GM23338 (cell line): Measurements from ENCODE around the gene ZDHHC11B. TPM values are rescaled to one million over a fixed set of nuclear protein-coding genes. Genes with fewer than 3 reads are reported as not detected.

ENCODE experiments used
- ATAC-seq: fragments of 200-7000 bp; cut with Tn5 transposase; 3 replicates; pipeline ENCODE4 v1.9.1; 2020
- DNase-seq: peaks from one replicate; pipeline ENCODE4 v3.0.0-alpha.2; 2015; ENCODE audit warnings: low spot score
- H2AFZ ChIP-seq: fragments of 200-600 bp; sonication (generic); 2 replicates; pipeline ENCODE4 v1.8.0; 2016; ENCODE audit warnings: antibody characterized with exemption, mild to moderate bottlenecking, moderate library complexity
- H3F3A ChIP-seq: fragments of 200-600 bp; sonication (generic); replicated peaks from 2 replicates; pipeline ENCODE4 v1.8.0; 2017; ENCODE audit warnings: antibody characterized with exemption, mixed run types, low read depth
- H3K27ac ChIP-seq: fragments of 200-600 bp; sonication (generic); 2 replicates; pipeline ENCODE4 v1.6.1; 2016; ENCODE audit warnings: low read depth
- H3K27me3 ChIP-seq: fragments of 200-600 bp; sonication (generic); 2 replicates; pipeline ENCODE4 v1.8.0; 2016; ENCODE audit warnings: mild to moderate bottlenecking, mixed run types, moderate library complexity; ENCODE audit not compliant: insufficient read depth
- H3K36me3 ChIP-seq: fragments of 200-600 bp; sonication (generic); 2 replicates; pipeline ENCODE4 v1.8.0; 2016; ENCODE audit warnings: mild to moderate bottlenecking; ENCODE audit not compliant: insufficient read depth
- H3K4me1 ChIP-seq: fragments of 200-600 bp; sonication (generic); 2 replicates; pipeline ENCODE4 v1.8.0; 2016; ENCODE audit warnings: mild to moderate bottlenecking, moderate library complexity; ENCODE audit not compliant: insufficient read depth
- H3K4me2 ChIP-seq: fragments of 200-600 bp; sonication (generic); 2 replicates; pipeline ENCODE4 v1.7.1; 2017; ENCODE audit warnings: mixed run types
- H3K4me3 ChIP-seq: fragments of 200-600 bp; sonication (generic); 2 replicates; pipeline ENCODE4 v1.6.1; 2016; ENCODE audit warnings: mixed run types
- H3K79me2 ChIP-seq: fragments of 200-600 bp; sonication (generic); replicated peaks from 2 replicates; pipeline ENCODE4 v1.8.0; 2017; ENCODE audit warnings: mild to moderate bottlenecking; ENCODE audit not compliant: insufficient read depth
- H3K9me2 ChIP-seq: fragments of 200-600 bp; sonication (generic); 2 replicates; pipeline ENCODE4 v1.8.0; 2017; ENCODE audit not compliant: insufficient read depth
- H4K20me1 ChIP-seq: fragments of 200-600 bp; sonication (generic); replicated peaks from 2 replicates; pipeline ENCODE4 v1.8.0; 2017; ENCODE audit warnings: mild to moderate bottlenecking; ENCODE audit not compliant: insufficient read depth
- H3K27ac Mint-ChIP-seq: 2 replicates; pipeline ENCODE4 v1.8.0; 2020; ENCODE audit warnings: inconsistent platforms, mild to moderate bottlenecking, moderate library complexity, mixed read lengths
- H3K27me3 Mint-ChIP-seq: 3 replicates; pipeline ENCODE4 v1.8.0; 2022; ENCODE audit warnings: low read depth, mild to moderate bottlenecking, moderate library complexity, mixed read lengths, inconsistent platforms; ENCODE audit not compliant: insufficient read depth, poor library complexity
- H3K36me3 Mint-ChIP-seq: 3 replicates; pipeline ENCODE4 v1.8.0; 2021; ENCODE audit warnings: low read depth, mild to moderate bottlenecking, inconsistent platforms, moderate library complexity, mixed read lengths
- H3K4me1 Mint-ChIP-seq: 3 replicates; pipeline ENCODE4 v1.8.0; 2020; ENCODE audit warnings: mild to moderate bottlenecking, inconsistent platforms, mixed read lengths
- H3K4me3 Mint-ChIP-seq: 3 replicates; pipeline ENCODE4 v1.8.0; 2021; ENCODE audit warnings: moderate library complexity, mild to moderate bottlenecking, inconsistent platforms, mixed read lengths
- H3K9me3 Mint-ChIP-seq: 3 replicates; pipeline ENCODE4 v1.8.0; 2020; ENCODE audit warnings: moderate library complexity, mild to moderate bottlenecking, inconsistent platforms, mixed read lengths
- CREB1 ChIP-seq: fragments of 250-450 bp; sonication (Bioruptor Pico); IDR thresholded peaks from 2 replicates; pipeline ENCODE4 v1.5.0; 2020; ENCODE audit warnings: low read depth, mild to moderate bottlenecking, moderate library complexity
- EZH2 ChIP-seq: fragments of 200-600 bp; sonication (generic); IDR thresholded peaks from one replicate; pipeline ENCODE4 v1.8.0; 2017; ENCODE audit warnings: antibody characterized with exemption, mild to moderate bottlenecking, low read depth; ENCODE audit not compliant: unreplicated experiment
- EZH2phosphoT487 ChIP-seq: fragments of 200-600 bp; sonication (generic); IDR thresholded peaks from one replicate; pipeline ENCODE4 v1.8.1; 2018; ENCODE audit warnings: antibody characterized with exemption; ENCODE audit not compliant: unreplicated experiment
- JUNB ChIP-seq: IDR thresholded peaks from one replicate; pipeline ENCODE4 v1.6.1; 2016; ENCODE audit warnings: antibody characterized with exemption; ENCODE audit not compliant: unreplicated experiment
- NANOG ChIP-seq: IDR thresholded peaks from 2 replicates; pipeline ENCODE4 v1.6.1; 2016; ENCODE audit warnings: antibody characterized with exemption, borderline replicate concordance
- POLR2AphosphoS5 ChIP-seq: IDR thresholded peaks from 2 replicates; pipeline ENCODE4 v1.6.1; 2016; ENCODE audit warnings: antibody characterized with exemption, low read depth
- STAT1 ChIP-seq: IDR thresholded peaks from one replicate; pipeline ENCODE4 v1.6.1; 2016; ENCODE audit warnings: antibody characterized with exemption; ENCODE audit not compliant: unreplicated experiment
- ZNF114 ChIP-seq: fragments of 250-450 bp; sonication (Bioruptor Pico); IDR thresholded peaks from 2 replicates; pipeline ENCODE4 v1.5.0; 2020; ENCODE audit warnings: mild to moderate bottlenecking, moderate library complexity
- polyA plus RNA-seq: library from polyadenylated mRNA; unstranded; fragments of >200 nt; fragmentation: Nextera tagmentation; extraction: Ambion mirVana; gene quantifications from 2 replicates; pipeline ENCODE4 v1.2.1, GENCODE V29; 2016
- total RNA-seq: library from RNA; depleted of rRNA; stranded (reverse); fragments of >200 nt; shearing (Covaris generic); gene quantifications from 2 replicates; pipeline ENCODE4 v1.2.3, GENCODE V29; 2014
- TF ChIP-seq, protein P1 (sequence below): IDR thresholded peaks from 2 replicates; pipeline ENCODE4 v1.6.1; 2016; ENCODE audit warnings: antibody characterized with exemption
- TF ChIP-seq, protein P2 (sequence below): IDR thresholded peaks from one replicate; pipeline ENCODE4 v1.6.1; 2018; ENCODE audit warnings: antibody characterized with exemption; ENCODE audit not compliant: unreplicated experiment
- TF ChIP-seq, protein P3 (sequence below), 2 experiments: fragments of 200-600 bp in 1 of 2; sonication (generic) in 1 of 2; conservative IDR thresholded peaks; 2 replicates each; pipeline versions ENCODE4 v1.5.1 to v1.6.1; 2016 to 2017; ENCODE audit warnings: antibody characterized with exemption in 2 of 2, low read depth in 2 of 2, mild to moderate bottlenecking in 2 of 2, moderate library complexity in 1 of 2
- TF ChIP-seq, protein P4 (sequence below): fragments of 250-450 bp; sonication (Bioruptor Pico); IDR thresholded peaks from 2 replicates; pipeline ENCODE4 v1.5.0; 2020; ENCODE audit warnings: mild to moderate bottlenecking, moderate library complexity

Gene ZDHHC11B
- total and polyA plus RNA-seq, 2 experiments from 2014 or later = 0.89 to 1.2 TPM

DNA sequence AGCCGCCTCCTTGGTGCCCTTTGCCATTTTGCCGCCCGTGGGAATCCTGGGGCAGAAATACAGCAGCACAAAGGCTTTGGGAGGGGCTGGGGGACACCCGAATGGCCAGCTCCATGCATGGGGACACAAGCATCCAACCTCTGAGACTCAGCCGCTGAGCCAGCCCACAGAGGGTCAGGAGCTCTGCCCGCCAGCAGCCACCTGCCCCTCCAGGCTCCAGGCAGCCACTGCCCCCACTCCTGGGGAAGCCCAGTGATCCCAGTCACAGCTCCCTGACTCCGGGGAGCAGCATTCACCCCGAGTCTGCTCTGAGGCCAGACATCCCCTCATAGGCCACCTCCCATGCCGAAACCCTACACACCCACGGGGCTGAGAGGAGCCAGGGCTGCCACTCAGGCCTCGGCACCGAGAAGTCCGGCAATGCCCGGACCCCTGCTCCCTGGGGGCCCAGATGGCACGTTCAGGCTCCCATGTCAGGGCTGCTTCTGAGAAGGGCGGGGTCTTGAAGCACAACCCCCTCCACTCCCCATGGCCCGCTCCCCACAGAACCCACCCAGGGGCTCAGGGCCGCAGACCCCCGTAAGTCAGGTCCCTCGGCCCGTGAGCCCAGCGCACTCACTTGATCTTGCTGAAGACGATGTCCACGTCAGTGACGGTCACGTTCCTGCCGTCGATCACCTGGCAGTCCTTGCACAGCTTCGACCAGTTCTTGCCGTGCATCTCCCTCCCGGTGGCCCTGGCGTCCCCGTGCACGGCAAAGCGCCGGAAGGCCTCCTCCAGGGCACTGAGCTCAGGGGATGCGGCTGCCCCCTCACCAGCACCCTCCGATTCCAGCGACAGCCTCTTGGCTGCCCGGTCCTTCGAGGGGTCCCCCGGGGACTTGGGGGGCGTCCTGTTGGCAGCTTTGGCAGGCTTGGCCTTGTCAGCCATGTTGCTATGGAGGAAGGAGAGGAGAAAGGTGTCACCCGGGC, 107.1 kb downstream of the ZDHHC11B start:
- no peak for ATAC-seq

More for the DNA sequence above, 107.1 kb downstream of the ZDHHC11B start:
- Histone ChIP-seq H3K27ac (no peak overlapping the region), H3K27me3 (0 out of 2 replicates have a peak, but pooled peaks cover 4% of the 10 kb centered on the region), H3K9me2 (no peaks in the 10 kb centered on the region), H3K36me3 (no peaks in the 10 kb centered on the region), H3K79me2 (no peaks in the 10 kb centered on the region), H3F3A (no peaks in the 10 kb centered on the region), H3K4me3 (no peak overlapping the region), H3K4me2 (no peak overlapping the region), H2AFZ (no peak overlapping the region), H3K4me1 (no peaks in the 10 kb centered on the region), H4K20me1 (no peaks in the 10 kb centered on the region)
- Mint-ChIP-seq H3K27me3 (peaks cover 20% of the 10 kb centered on the region), H3K4me1 (peaks cover 6% of the 10 kb centered on the region), H3K36me3 (no peaks in the 10 kb centered on the region; the same call in 2 of the 3 replicates), H3K27ac (no peak overlapping the region), H3K9me3 (peaks cover 2% of the 10 kb centered on the region; the same call in 1 of the 3 replicates), H3K4me3 (no peak overlapping the region)
- TF ChIP-seq, protein P1, sequence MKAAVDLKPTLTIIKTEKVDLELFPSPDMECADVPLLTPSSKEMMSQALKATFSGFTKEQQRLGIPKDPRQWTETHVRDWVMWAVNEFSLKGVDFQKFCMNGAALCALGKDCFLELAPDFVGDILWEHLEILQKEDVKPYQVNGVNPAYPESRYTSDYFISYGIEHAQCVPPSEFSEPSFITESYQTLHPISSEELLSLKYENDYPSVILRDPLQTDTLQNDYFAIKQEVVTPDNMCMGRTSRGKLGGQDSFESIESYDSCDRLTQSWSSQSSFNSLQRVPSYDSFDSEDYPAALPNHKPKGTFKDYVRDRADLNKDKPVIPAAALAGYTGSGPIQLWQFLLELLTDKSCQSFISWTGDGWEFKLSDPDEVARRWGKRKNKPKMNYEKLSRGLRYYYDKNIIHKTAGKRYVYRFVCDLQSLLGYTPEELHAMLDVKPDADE = no peak
- TF ChIP-seq EZH2 (no peak), CREB1 (CRISPR knock-in tag) (no peak), ZNF114 (CRISPR knock-in tag) (no peak), EZH2phosphoT487 (no peak), JUNB (no peak), NANOG (no peak), STAT1 (no peak), POLR2AphosphoS5 (no peak)
- TF ChIP-seq, protein P2, sequence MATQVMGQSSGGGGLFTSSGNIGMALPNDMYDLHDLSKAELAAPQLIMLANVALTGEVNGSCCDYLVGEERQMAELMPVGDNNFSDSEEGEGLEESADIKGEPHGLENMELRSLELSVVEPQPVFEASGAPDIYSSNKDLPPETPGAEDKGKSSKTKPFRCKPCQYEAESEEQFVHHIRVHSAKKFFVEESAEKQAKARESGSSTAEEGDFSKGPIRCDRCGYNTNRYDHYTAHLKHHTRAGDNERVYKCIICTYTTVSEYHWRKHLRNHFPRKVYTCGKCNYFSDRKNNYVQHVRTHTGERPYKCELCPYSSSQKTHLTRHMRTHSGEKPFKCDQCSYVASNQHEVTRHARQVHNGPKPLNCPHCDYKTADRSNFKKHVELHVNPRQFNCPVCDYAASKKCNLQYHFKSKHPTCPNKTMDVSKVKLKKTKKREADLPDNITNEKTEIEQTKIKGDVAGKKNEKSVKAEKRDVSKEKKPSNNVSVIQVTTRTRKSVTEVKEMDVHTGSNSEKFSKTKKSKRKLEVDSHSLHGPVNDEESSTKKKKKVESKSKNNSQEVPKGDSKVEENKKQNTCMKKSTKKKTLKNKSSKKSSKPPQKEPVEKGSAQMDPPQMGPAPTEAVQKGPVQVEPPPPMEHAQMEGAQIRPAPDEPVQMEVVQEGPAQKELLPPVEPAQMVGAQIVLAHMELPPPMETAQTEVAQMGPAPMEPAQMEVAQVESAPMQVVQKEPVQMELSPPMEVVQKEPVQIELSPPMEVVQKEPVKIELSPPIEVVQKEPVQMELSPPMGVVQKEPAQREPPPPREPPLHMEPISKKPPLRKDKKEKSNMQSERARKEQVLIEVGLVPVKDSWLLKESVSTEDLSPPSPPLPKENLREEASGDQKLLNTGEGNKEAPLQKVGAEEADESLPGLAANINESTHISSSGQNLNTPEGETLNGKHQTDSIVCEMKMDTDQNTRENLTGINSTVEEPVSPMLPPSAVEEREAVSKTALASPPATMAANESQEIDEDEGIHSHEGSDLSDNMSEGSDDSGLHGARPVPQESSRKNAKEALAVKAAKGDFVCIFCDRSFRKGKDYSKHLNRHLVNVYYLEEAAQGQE = no peak
- TF ChIP-seq, protein P3, sequence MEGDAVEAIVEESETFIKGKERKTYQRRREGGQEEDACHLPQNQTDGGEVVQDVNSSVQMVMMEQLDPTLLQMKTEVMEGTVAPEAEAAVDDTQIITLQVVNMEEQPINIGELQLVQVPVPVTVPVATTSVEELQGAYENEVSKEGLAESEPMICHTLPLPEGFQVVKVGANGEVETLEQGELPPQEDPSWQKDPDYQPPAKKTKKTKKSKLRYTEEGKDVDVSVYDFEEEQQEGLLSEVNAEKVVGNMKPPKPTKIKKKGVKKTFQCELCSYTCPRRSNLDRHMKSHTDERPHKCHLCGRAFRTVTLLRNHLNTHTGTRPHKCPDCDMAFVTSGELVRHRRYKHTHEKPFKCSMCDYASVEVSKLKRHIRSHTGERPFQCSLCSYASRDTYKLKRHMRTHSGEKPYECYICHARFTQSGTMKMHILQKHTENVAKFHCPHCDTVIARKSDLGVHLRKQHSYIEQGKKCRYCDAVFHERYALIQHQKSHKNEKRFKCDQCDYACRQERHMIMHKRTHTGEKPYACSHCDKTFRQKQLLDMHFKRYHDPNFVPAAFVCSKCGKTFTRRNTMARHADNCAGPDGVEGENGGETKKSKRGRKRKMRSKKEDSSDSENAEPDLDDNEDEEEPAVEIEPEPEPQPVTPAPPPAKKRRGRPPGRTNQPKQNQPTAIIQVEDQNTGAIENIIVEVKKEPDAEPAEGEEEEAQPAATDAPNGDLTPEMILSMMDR (conservative IDR thresholded peaks at IDR 0.05; ENCODE audit: low read depth in 2 of 2) = no peak
- TF ChIP-seq, protein P4, sequence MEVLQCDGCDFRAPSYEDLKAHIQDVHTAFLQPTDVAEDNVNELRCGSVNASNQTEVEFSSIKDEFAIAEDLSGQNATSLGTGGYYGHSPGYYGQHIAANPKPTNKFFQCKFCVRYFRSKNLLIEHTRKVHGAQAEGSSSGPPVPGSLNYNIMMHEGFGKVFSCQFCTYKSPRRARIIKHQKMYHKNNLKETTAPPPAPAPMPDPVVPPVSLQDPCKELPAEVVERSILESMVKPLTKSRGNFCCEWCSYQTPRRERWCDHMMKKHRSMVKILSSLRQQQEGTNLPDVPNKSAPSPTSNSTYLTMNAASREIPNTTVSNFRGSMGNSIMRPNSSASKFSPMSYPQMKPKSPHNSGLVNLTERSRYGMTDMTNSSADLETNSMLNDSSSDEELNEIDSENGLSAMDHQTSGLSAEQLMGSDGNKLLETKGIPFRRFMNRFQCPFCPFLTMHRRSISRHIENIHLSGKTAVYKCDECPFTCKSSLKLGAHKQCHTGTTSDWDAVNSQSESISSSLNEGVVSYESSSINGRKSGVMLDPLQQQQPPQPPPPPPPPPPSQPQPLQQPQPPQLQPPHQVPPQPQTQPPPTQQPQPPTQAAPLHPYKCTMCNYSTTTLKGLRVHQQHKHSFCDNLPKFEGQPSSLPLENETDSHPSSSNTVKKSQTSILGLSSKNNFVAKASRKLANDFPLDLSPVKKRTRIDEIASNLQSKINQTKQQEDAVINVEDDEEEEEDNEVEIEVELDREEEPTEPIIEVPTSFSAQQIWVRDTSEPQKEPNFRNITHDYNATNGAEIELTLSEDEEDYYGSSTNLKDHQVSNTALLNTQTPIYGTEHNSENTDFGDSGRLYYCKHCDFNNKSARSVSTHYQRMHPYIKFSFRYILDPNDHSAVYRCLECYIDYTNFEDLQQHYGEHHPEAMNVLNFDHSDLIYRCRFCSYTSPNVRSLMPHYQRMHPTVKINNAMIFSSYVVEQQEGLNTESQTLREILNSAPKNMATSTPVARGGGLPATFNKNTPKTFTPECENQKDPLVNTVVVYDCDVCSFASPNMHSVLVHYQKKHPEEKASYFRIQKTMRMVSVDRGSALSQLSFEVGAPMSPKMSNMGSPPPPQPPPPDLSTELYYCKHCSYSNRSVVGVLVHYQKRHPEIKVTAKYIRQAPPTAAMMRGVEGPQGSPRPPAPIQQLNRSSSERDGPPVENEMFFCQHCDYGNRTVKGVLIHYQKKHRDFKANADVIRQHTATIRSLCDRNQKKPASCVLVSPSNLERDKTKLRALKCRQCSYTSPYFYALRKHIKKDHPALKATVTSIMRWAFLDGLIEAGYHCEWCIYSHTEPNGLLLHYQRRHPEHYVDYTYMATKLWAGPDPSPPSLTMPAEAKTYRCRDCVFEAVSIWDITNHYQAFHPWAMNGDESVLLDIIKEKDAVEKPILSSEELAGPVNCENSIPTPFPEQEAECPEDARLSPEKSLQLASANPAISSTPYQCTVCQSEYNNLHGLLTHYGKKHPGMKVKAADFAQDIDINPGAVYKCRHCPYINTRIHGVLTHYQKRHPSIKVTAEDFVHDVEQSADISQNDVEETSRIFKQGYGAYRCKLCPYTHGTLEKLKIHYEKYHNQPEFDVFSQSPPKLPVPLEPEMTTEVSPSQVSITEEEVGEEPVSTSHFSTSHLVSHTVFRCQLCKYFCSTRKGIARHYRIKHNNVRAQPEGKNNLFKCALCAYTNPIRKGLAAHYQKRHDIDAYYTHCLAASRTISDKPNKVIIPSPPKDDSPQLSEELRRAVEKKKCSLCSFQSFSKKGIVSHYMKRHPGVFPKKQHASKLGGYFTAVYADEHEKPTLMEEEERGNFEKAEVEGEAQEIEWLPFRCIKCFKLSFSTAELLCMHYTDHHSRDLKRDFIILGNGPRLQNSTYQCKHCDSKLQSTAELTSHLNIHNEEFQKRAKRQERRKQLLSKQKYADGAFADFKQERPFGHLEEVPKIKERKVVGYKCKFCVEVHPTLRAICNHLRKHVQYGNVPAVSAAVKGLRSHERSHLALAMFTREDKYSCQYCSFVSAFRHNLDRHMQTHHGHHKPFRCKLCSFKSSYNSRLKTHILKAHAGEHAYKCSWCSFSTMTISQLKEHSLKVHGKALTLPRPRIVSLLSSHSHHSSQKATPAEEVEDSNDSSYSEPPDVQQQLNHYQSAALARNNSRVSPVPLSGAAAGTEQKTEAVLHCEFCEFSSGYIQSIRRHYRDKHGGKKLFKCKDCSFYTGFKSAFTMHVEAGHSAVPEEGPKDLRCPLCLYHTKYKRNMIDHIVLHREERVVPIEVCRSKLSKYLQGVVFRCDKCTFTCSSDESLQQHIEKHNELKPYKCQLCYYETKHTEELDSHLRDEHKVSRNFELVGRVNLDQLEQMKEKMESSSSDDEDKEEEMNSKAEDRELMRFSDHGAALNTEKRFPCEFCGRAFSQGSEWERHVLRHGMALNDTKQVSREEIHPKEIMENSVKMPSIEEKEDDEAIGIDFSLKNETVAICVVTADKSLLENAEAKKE = no peak
- no peak for DNase-seq
